Endodermal cell (in vitro differentiated cells): ENCODE data around the gene PPP1R9A. TPM values are rescaled to one million over a fixed set of nuclear protein-coding genes. Genes with fewer than 3 reads are reported as not detected.

Experiments
- DNase-seq: peaks from one replicate; pipeline ENCODE4 v3.0.0-alpha.2; 2017
- H3K27ac ChIP-seq: 2 replicates; pipeline ENCODE4 v1.5.1; 2013; ENCODE audit warnings: mild to moderate bottlenecking, low read depth, low read length, moderate library complexity
- H3K27me3 ChIP-seq: 2 replicates; pipeline ENCODE4 v1.6.1; 2013; ENCODE audit warnings: mild to moderate bottlenecking, low read length, moderate library complexity; ENCODE audit not compliant: insufficient read depth, control insufficient read depth, poor library complexity, severe bottlenecking
- H3K36me3 ChIP-seq: 2 replicates; pipeline ENCODE4 v1.7.0; 2013; ENCODE audit warnings: mild to moderate bottlenecking, low read length, moderate library complexity; ENCODE audit not compliant: control insufficient read depth, insufficient read depth
- H3K4me1 ChIP-seq: one replicate; pipeline ENCODE4 v1.7.0; 2013; ENCODE audit warnings: low read length; ENCODE audit not compliant: control insufficient read depth, insufficient read depth
- H3K4me3 ChIP-seq: 2 replicates; pipeline ENCODE4 v1.5.1; 2013; ENCODE audit warnings: mild to moderate bottlenecking, low read length, moderate library complexity
- H3K9ac ChIP-seq: 2 replicates; pipeline ENCODE4 v1.6.1; 2013; ENCODE audit warnings: mild to moderate bottlenecking, low read length, moderate library complexity; ENCODE audit not compliant: poor library complexity, severe bottlenecking; ENCODE audit errors: extremely low read depth
- H3K9me3 ChIP-seq: 2 replicates; pipeline ENCODE4 v1.6.1; 2013; ENCODE audit warnings: mild to moderate bottlenecking, low read length, moderate library complexity; ENCODE audit not compliant: control insufficient read depth
- H3K27ac Mint-ChIP-seq: 2 replicates; pipeline ENCODE4 v1.8.0; 2020; ENCODE audit warnings: mixed read lengths
- H3K27me3 Mint-ChIP-seq: 2 replicates; pipeline ENCODE4 v1.8.0; 2021; ENCODE audit warnings: mild to moderate bottlenecking, mixed read lengths; ENCODE audit not compliant: insufficient read depth
- H3K36me3 Mint-ChIP-seq: 2 replicates; pipeline ENCODE4 v1.8.0; 2020; ENCODE audit warnings: low read depth, mixed read lengths
- H3K4me1 Mint-ChIP-seq: 2 replicates; pipeline ENCODE4 v1.8.0; 2020; ENCODE audit warnings: mixed read lengths
- H3K4me3 Mint-ChIP-seq: 2 replicates; pipeline ENCODE4 v1.8.0; 2020; ENCODE audit warnings: mild to moderate bottlenecking, moderate library complexity, mixed read lengths
- H3K9me3 Mint-ChIP-seq: 2 replicates; pipeline ENCODE4 v1.8.0; 2020; ENCODE audit warnings: mild to moderate bottlenecking, mixed read lengths
- WGBS, 2 experiments: methylation state at CpG; one replicate each; pipeline versions ENCODE4 v1.1.5 to v1.1.7; 2013; ENCODE audit warnings: missing lambda C conversion rate in 2 of 2, mixed read lengths in 1 of 2; ENCODE audit not compliant: insufficient coverage in 1 of 2, insufficient read length in 1 of 2; 5-methylcytosine and 5-hydroxymethylcytosine counted together
- total RNA-seq, 2 donors: library from RNA; stranded (reverse); fragmentation: NEBNext Ultra II Directional in 1 of 2; extraction: Animal tissue kit (Norgen Biotek cat#: 25700) in 1 of 2; gene quantifications; 2 replicates in 1 of 2; 3 replicates in 1 of 2; pipeline ENCODE4 v1.2.1, GENCODE V29; 2021
- TF ChIP-seq, protein P1 (sequence below): fragments of 200-600 bp; sonication (generic); conservative IDR thresholded peaks from 2 replicates; pipeline ENCODE4 v1.5.0; 2021; ENCODE audit warnings: antibody characterized with exemption, mild to moderate bottlenecking

PPP1R9A gene
- total RNA-seq, 2 donors from 2014 or later: 38.7 to 39.4 TPM

DNA sequence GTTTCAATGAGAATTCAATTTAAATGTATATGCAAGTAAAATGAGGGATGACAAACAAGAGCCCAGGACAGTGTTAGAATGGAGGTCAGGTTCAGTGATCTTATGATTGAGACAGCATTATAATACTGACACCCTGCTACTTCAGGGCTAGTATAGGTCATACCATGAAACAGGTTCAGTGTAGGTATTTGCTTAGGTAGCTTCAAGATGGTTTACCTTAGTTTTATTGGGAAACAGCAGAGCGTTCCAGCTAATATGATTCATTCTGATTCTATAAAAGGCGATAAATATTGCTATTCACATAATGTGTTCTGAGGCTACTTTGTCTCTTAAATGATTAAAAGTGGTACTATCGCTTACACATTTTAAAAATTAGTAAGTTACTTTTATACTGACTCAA, 203.3 kb downstream of the PPP1R9A start:
- no peaks in the 10 kb centered on the region for H3K9me3 ChIP-seq
- Mint-ChIP-seq H3K4me1 (no peaks in the 10 kb centered on the region), H3K9me3 (no peaks in the 10 kb centered on the region), H3K36me3 (peaks cover 8% of the 10 kb centered on the region), H3K27me3 (no peaks in the 10 kb centered on the region), H3K4me3 (no peak overlapping the region), H3K27ac (no peak overlapping the region)
- H3K27ac ChIP-seq: no peak overlapping the region
- DNase-seq: no peak
- no peaks in the 10 kb centered on the region for H3K36me3 ChIP-seq
- H3K4me1 ChIP-seq: no peaks in the 10 kb centered on the region
- no peak overlapping the region for H3K9ac ChIP-seq
- H3K4me3 ChIP-seq: no peak overlapping the region
- no peaks in the 10 kb centered on the region for H3K27me3 ChIP-seq
- TF ChIP-seq, protein P1, sequence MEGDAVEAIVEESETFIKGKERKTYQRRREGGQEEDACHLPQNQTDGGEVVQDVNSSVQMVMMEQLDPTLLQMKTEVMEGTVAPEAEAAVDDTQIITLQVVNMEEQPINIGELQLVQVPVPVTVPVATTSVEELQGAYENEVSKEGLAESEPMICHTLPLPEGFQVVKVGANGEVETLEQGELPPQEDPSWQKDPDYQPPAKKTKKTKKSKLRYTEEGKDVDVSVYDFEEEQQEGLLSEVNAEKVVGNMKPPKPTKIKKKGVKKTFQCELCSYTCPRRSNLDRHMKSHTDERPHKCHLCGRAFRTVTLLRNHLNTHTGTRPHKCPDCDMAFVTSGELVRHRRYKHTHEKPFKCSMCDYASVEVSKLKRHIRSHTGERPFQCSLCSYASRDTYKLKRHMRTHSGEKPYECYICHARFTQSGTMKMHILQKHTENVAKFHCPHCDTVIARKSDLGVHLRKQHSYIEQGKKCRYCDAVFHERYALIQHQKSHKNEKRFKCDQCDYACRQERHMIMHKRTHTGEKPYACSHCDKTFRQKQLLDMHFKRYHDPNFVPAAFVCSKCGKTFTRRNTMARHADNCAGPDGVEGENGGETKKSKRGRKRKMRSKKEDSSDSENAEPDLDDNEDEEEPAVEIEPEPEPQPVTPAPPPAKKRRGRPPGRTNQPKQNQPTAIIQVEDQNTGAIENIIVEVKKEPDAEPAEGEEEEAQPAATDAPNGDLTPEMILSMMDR: no peak
- 84 to 100% methylated on average over 2 to 3 of the region's 3 CpGs for WGBS, 2 experiments

- H3K9ac ChIP-seq: no peak overlapping the region
- H3K9me3 ChIP-seq: no peaks in the 10 kb centered on the region
- H3K27me3 ChIP-seq: no peaks in the 10 kb centered on the region
- Mint-ChIP-seq H3K4me1 (no peaks in the 10 kb centered on the region), H3K9me3 (no peaks in the 10 kb centered on the region), H3K36me3 (peaks cover 8% of the 10 kb centered on the region), H3K4me3 (no peak overlapping the region), H3K27ac (no peak overlapping the region), H3K27me3 (no peaks in the 10 kb centered on the region)
- H3K36me3 ChIP-seq: peaks cover 6% of the 10 kb centered on the region
- no peaks in the 10 kb centered on the region for H3K4me1 ChIP-seq
- H3K4me3 ChIP-seq: no peak overlapping the region
- TF ChIP-seq, protein P1: no peak
- no peak for DNase-seq
- H3K27ac ChIP-seq: no peak overlapping the region
Measured at GRCh38 chr7:95113590-95113989, 206.2 kb downstream of the PPP1R9A start.

DNA sequence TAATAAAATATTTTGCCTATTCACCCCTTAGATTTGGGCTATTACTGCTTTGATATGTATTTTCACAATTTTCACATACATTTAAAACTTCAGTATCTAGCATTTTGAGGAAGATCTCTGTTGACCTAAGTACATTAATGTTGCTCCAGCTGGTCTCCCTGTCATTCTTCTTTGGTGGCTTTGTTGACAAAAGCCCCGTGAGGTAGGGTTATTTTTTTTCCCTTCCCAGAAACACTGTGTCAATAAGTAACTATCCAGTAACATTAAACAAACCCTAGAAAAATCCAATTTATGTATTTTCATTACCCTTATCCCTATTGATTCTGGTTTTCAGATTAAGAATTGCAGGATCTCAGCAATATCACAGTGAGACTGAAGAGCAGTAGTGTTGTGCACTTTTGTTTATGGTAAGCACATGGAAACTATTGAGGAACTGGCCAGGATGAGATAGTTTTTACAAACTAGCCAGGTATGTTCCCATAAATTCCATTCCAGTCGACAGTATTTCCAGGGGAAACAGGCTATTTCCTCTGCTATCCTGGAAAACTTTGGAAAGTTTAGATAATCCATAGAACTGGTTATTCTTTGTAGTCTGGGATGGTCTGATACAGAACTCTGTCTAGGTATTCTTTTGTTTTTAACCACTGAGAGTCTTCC, 218.8 kb downstream of the PPP1R9A start:
- Mint-ChIP-seq H3K4me3 (no peak overlapping the region), H3K4me1 (peaks cover 33% of the 10 kb centered on the region), H3K36me3 (peaks cover 33% of the 10 kb centered on the region), H3K27ac (no peak overlapping the region), H3K27me3 (no peaks in the 10 kb centered on the region), H3K9me3 (peaks cover 11% of the 10 kb centered on the region)
- no peak overlapping the region for H3K27ac ChIP-seq
- peaks cover 10% of the 10 kb centered on the region for H3K4me1 ChIP-seq
- H3K27me3 ChIP-seq: no peaks in the 10 kb centered on the region
- TF ChIP-seq, protein P1: no peak
- peaks cover 15% of the 10 kb centered on the region for H3K9me3 ChIP-seq
- H3K9ac ChIP-seq: no peak overlapping the region
- peaks cover 12% of the 10 kb centered on the region for H3K36me3 ChIP-seq
- 80 to 86% methylated on average over 1 to 2 of the region's 2 CpGs for WGBS, 2 experiments
- no peak for DNase-seq
- no peak overlapping the region for H3K4me3 ChIP-seq
